Neural cell (in vitro differentiated cells): Measurements from ENCODE around the gene EFCAB8. TPM values are rescaled to one million over a fixed set of nuclear protein-coding genes. Genes with fewer than 3 reads are reported as not detected.
"Not testable (repeated sequence)": the region's sequence is repeated elsewhere in the genome, so short reads cannot be mapped to it uniquely, and the experiment has no call there.

Source experiments
- H2AFZ ChIP-seq: fragments of 200-600, 300-800 bp; sonication (generic), shearing (Covaris generic); 2 replicates; pipeline ENCODE4 v1.6.0; 2014; ENCODE audit warnings: low read depth, mild to moderate bottlenecking, antibody characterized with exemption, low read length, moderate library complexity
- H3F3A ChIP-seq: fragments of 200-600 bp; shearing (Covaris generic); 2 replicates; pipeline ENCODE4 v1.6.1; 2016; ENCODE audit warnings: mild to moderate bottlenecking, moderate library complexity, mixed read lengths, antibody characterized with exemption, low read length; ENCODE audit not compliant: insufficient read depth, poor library complexity, severe bottlenecking
- H3K27ac ChIP-seq: fragments of 200-600, 300-800 bp; sonication (generic), shearing (Covaris generic); 2 replicates; pipeline ENCODE4 v1.5.1; 2014; ENCODE audit warnings: mild to moderate bottlenecking, low read length, moderate library complexity
- H3K27me3 ChIP-seq: fragments of 300-800, 200-600 bp; sonication (generic), shearing (Covaris generic); 2 replicates; pipeline ENCODE4 v1.6.0; 2014; ENCODE audit warnings: mild to moderate bottlenecking, low read depth, low read length, moderate library complexity; ENCODE audit not compliant: insufficient read depth
- H3K36me3 ChIP-seq: fragments of 300-800, 200-600 bp; sonication (generic), shearing (Covaris generic); 2 replicates; pipeline ENCODE4 v1.5.1; 2014; ENCODE audit warnings: mild to moderate bottlenecking, antibody characterized with exemption, low read length, moderate library complexity; ENCODE audit not compliant: insufficient read depth
- H3K4me2 ChIP-seq: fragments of 300-800, 200-600 bp; sonication (generic), shearing (Covaris generic); 2 replicates; pipeline ENCODE4 v1.6.0; 2014; ENCODE audit warnings: mild to moderate bottlenecking, low read length
- H3K4me3 ChIP-seq: fragments of 300-800, 200-600 bp; sonication (generic), shearing (Covaris generic); 2 replicates; pipeline ENCODE4 v1.5.1; 2014; ENCODE audit warnings: mild to moderate bottlenecking, low read length, moderate library complexity
- H3K79me2 ChIP-seq: fragments of 200-600 bp; shearing (Covaris generic); replicated peaks from 2 replicates; pipeline ENCODE4 v1.6.0; 2014; ENCODE audit warnings: mild to moderate bottlenecking, low read length, moderate library complexity; ENCODE audit not compliant: insufficient read depth
- H3K9ac ChIP-seq: fragments of 300-800, 200-600 bp; sonication (generic), shearing (Covaris generic); 2 replicates; pipeline ENCODE4 v1.6.1; 2016; ENCODE audit warnings: mild to moderate bottlenecking, low read length, mixed read lengths
- H3K9me2 ChIP-seq: fragments of 200-600 bp; shearing (Covaris generic); 2 replicates; pipeline ENCODE4 v1.6.1; 2016; ENCODE audit warnings: mild to moderate bottlenecking, low read length, mixed read lengths; ENCODE audit not compliant: insufficient read depth
- H3K9me3 ChIP-seq: fragments of 200-600, 300-800 bp; sonication (generic), shearing (Covaris generic); 2 replicates; pipeline ENCODE4 v1.6.1; 2016; ENCODE audit warnings: mild to moderate bottlenecking, mixed run types, low read length, moderate library complexity, mixed read lengths
- H4K20me1 ChIP-seq: fragments of 200-600 bp; shearing (Covaris generic); 2 replicates; pipeline ENCODE4 v1.6.1; 2016; ENCODE audit warnings: mild to moderate bottlenecking, mixed run types; ENCODE audit not compliant: insufficient read depth
- CTCF ChIP-seq: fragments of 450-650 bp; IDR thresholded peaks from 2 replicates; pipeline ENCODE4 v1.5.1; 2014; ENCODE audit warnings: antibody characterized with exemption, mild to moderate bottlenecking, moderate library complexity; ENCODE audit not compliant: poor library complexity, severe bottlenecking
- EP300 ChIP-seq: fragments of 450-650 bp; conservative IDR thresholded peaks from 2 replicates; pipeline ENCODE4 v1.6.1; 2014; ENCODE audit warnings: antibody characterized with exemption, mild to moderate bottlenecking, moderate library complexity; ENCODE audit not compliant: poor library complexity, severe bottlenecking
- MXI1 ChIP-seq: fragments of 450-650 bp; conservative IDR thresholded peaks from 2 replicates; pipeline ENCODE4 v1.6.1; 2014; ENCODE audit warnings: antibody characterized with exemption, mild to moderate bottlenecking; ENCODE audit not compliant: poor library complexity, severe bottlenecking
- POLR2AphosphoS5 ChIP-seq: IDR thresholded peaks from 2 replicates; pipeline ENCODE4 v1.6.1; 2012
- RAD21 ChIP-seq: fragments of 450-650 bp; conservative IDR thresholded peaks from 2 replicates; pipeline ENCODE4 v1.6.1; 2014; ENCODE audit warnings: antibody characterized with exemption, mild to moderate bottlenecking, moderate library complexity
- TAF1 ChIP-seq: IDR thresholded peaks from 2 replicates; pipeline ENCODE4 v1.6.1; 2012; ENCODE audit warnings: low read depth
- polyA plus RNA-seq: library from polyadenylated mRNA; depleted of rRNA; stranded (reverse); fragments of >200 nt; gene quantifications from 2 replicates; pipeline ENCODE4 v1.2.3, GENCODE V29; 2014
- TF ChIP-seq, protein P1 (sequence below): IDR thresholded peaks from 2 replicates; pipeline ENCODE4 v1.6.1; 2012; ENCODE audit warnings: borderline replicate concordance

The EFCAB8 gene
- polyA plus RNA-seq, 1 donor from 2014 or later: not detected

DNA sequence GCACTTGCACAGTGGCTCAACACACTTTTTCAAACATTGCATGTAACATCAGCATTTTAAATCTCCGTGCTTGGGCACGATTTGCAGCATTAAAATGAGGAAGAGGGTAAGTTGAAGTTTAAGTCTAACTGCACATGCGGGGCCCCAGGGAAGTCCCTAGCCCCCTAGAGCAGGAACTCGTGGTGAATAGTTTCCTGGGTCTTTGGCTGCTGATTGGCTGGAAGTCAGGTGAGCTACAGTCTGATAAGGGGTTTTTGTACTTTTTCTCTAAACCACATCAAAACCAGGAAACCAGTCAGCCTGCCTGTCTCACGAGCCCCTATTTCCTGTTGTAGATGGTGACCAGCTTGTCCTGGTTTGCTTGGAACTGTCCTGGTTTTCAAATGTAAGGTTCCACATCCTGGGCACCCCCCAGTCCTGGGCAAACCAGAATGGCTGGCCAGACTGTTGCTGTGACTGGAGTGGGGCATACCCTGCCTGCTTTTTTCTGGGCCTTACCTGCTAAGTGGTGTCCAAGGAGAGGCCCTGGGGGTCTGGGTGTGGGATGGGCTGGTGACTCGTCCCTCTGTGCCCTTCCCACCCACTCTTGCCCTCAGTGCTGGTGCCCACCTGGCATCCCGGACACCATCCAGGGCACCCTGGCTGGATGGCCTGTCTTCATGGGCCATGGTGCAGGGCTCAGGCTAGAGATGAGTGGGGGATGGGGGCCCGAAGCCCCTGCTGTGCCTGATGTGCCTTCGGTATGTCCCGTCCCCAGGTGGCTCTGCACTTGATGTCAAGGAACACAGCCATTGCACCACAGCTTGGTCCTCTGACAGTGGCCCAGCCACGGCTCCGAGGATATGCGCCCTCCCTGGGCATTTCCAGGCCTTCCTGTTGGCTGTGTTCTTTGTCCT is 113.7 kb downstream of the EFCAB8 start:
- Histone ChIP-seq H3K4me3 (no peak overlapping the region), H2AFZ (no peak overlapping the region), H3K36me3 (no peaks in the 10 kb centered on the region), H3K9me3 (no peaks in the 10 kb centered on the region), H3F3A (no peaks in the 10 kb centered on the region), H4K20me1 (no peaks in the 10 kb centered on the region), H3K9ac (no peak overlapping the region), H3K9me2 (no peaks in the 10 kb centered on the region), H3K79me2 (no peaks in the 10 kb centered on the region), H3K4me2 (no peak overlapping the region), H3K27ac (no peak overlapping the region), H3K27me3 (no peaks in the 10 kb centered on the region)
- no peak for TF ChIP-seq EP300

DNA sequence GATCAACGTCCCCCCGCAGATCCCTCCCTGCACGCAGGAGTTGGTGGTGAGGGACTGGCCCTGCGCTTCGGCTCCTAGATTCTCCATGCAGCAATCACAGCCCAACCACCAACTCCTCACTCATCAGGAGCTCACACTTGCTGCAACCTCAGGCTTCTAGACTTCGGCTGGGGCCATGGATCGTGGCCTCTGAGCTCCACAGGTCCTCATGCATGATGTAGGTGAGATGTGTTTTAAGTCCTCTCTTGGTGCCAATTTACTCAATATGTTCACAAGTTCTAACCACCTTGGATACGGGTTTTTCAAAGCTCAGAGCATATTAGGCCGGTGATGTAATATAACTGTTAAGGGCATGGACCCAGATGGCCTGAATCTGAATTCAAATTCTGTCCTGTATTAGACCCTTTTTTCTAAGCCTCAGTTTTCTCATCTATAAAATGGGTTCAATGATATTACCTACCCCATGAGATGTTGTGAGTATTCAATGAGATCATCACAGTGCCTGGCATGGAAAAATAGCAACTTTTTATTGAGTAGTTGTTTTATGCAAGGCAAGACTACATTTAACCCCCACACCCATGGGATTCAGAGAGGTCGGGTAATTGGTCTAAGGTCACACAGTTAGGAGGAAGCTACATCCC is 114.5 kb downstream of the EFCAB8 start:
- Histone ChIP-seq H3K27me3 (no peaks in the 10 kb centered on the region), H3K9me2 (no peaks in the 10 kb centered on the region), H3F3A (no peaks in the 10 kb centered on the region), H4K20me1 (no peaks in the 10 kb centered on the region), H3K4me3 (no peak overlapping the region), H3K79me2 (no peaks in the 10 kb centered on the region), H3K9ac (no peak overlapping the region), H3K9me3 (no peaks in the 10 kb centered on the region), H3K27ac (no peak overlapping the region), H3K4me2 (no peak overlapping the region), H2AFZ (no peak overlapping the region), H3K36me3 (no peaks in the 10 kb centered on the region)
- TF ChIP-seq RAD21 (no peak), MXI1 (no peak), EP300 (no peak), POLR2AphosphoS5 (no peak), CTCF (no peak), TAF1 (no peak)
- TF ChIP-seq, protein P1, sequence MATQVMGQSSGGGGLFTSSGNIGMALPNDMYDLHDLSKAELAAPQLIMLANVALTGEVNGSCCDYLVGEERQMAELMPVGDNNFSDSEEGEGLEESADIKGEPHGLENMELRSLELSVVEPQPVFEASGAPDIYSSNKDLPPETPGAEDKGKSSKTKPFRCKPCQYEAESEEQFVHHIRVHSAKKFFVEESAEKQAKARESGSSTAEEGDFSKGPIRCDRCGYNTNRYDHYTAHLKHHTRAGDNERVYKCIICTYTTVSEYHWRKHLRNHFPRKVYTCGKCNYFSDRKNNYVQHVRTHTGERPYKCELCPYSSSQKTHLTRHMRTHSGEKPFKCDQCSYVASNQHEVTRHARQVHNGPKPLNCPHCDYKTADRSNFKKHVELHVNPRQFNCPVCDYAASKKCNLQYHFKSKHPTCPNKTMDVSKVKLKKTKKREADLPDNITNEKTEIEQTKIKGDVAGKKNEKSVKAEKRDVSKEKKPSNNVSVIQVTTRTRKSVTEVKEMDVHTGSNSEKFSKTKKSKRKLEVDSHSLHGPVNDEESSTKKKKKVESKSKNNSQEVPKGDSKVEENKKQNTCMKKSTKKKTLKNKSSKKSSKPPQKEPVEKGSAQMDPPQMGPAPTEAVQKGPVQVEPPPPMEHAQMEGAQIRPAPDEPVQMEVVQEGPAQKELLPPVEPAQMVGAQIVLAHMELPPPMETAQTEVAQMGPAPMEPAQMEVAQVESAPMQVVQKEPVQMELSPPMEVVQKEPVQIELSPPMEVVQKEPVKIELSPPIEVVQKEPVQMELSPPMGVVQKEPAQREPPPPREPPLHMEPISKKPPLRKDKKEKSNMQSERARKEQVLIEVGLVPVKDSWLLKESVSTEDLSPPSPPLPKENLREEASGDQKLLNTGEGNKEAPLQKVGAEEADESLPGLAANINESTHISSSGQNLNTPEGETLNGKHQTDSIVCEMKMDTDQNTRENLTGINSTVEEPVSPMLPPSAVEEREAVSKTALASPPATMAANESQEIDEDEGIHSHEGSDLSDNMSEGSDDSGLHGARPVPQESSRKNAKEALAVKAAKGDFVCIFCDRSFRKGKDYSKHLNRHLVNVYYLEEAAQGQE: no peak

DNA sequence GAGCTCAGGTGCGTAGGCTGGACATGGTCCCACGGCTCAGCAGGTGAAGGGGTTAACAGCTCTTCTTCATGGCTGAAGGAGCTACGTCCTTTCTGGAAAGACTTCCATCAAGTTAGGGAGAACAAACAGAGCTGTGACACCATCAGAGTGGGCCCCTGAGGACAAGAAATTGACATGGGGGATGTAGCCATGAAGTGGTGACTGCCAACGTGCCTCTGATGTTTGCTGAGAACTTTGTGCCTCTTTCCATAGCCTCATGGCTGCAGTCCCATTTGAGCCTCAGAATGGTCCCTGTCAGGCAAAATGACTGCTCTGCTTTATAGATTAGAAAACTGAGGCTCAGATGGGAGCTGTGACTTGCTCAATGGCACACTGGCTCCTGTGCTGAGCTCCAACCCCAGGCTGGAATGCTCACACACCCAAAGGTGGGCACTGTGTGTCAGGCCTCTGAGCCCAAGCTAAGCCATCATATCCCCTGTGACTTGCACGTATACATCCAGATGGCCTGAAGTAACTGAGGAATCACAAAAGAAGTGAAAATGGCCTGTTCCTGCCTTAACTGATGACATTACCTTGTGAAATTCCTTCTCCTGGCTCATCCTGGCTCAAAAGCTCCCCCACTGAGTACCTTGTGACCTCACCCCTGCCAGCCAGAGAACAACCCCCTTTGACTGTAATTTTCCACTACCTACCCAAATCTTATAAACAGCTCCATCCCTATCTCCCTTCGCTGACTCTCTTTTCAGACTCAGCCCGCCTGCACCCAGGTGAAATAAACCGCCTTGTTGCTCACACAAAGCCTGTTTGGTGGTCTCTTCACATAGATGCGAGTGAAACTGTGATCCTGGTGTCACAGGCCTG is 115.7 kb downstream of the EFCAB8 start:
- not testable (repeated sequence) for H4K20me1 ChIP-seq, H3K27ac ChIP-seq, H2AFZ ChIP-seq, H3K4me3 ChIP-seq, H3K79me2 ChIP-seq, H3K36me3 ChIP-seq, H3K9me3 ChIP-seq, H3K4me2 ChIP-seq, H3K9me2 ChIP-seq, H3F3A ChIP-seq, H3K27me3 ChIP-seq, H3K9ac ChIP-seq

DNA sequence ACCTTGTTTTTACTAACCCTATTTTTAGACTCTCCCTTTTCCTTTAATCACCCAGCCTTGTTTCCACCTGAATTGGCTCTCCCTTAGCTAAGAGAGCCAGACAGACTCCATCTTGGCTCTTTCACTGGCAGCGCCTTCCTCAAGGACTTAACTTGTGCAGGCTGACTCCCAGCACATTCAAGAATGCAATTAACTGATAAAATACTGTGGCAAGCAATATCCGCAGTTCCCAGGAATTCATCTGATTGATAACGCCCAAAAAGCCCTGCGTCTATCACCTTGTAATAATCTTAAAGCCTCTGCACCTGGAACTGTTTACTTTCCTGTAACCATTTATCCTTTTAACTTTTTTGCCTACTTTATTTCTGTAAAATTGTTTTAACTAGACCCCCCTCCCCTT is 116.4 kb downstream of the EFCAB8 start:
- H2AFZ ChIP-seq, H3K79me2 ChIP-seq, H4K20me1 ChIP-seq, H3K9me2 ChIP-seq, H3K4me2 ChIP-seq, H3K9me3 ChIP-seq, H3K27ac ChIP-seq, H3K36me3 ChIP-seq, H3K4me3 ChIP-seq, H3K27me3 ChIP-seq, H3F3A ChIP-seq, H3K9ac ChIP-seq: not testable (repeated sequence)
